Mesothelial cell of epicardium (in vitro differentiated cells): ENCODE measurements around the gene SNX14. TPM values are rescaled to one million over a fixed set of nuclear protein-coding genes. Genes with fewer than 3 reads are reported as not detected.

Experiments used
- DNase-seq, 2 experiments: peaks; one replicate each; pipeline ENCODE4 v3.0.0; 2021; ENCODE audit warnings: low spot score in 2 of 2; ENCODE audit not compliant: unreplicated experiment in 2 of 2
- H3K27ac Mint-ChIP-seq: 2 replicates; pipeline ENCODE4 v1.8.0; 2021; ENCODE audit warnings: mixed read lengths
- H3K27me3 Mint-ChIP-seq: 2 replicates; pipeline ENCODE4 v1.8.0; 2021; ENCODE audit warnings: low read depth, mixed read lengths
- H3K36me3 Mint-ChIP-seq: 2 replicates; pipeline ENCODE4 v1.8.0; 2021; ENCODE audit warnings: mixed read lengths
- H3K4me1 Mint-ChIP-seq: 2 replicates; pipeline ENCODE4 v1.8.0; 2021; ENCODE audit warnings: mixed read lengths
- H3K4me3 Mint-ChIP-seq: 2 replicates; pipeline ENCODE4 v1.8.0; 2021; ENCODE audit warnings: mild to moderate bottlenecking, moderate library complexity, mixed read lengths
- H3K9me3 Mint-ChIP-seq: 2 replicates; pipeline ENCODE4 v1.8.0; 2021; ENCODE audit warnings: mixed read lengths
- total RNA-seq: library from RNA; stranded (reverse); gene quantifications from 3 replicates; pipeline ENCODE4 v1.2.1, GENCODE V29; 2021
- TF ChIP-seq, protein P1 (sequence below): fragments of 200-600 bp; sonication (generic); IDR thresholded peaks from one replicate; pipeline ENCODE4 v1.5.0; 2021; ENCODE audit warnings: antibody characterized with exemption; ENCODE audit not compliant: unreplicated experiment

The SNX14 gene
- total RNA-seq, 1 donor from 2014 or later: 73.3 TPM

GRCh38 chr6:85464260-85464644, 129.4 kb downstream of the SNX14 start:
- Mint-ChIP-seq H3K27me3 (peaks cover 17% of the 10 kb centered on the region), H3K4me1 (no peaks in the 10 kb centered on the region), H3K9me3 (no peaks in the 10 kb centered on the region), H3K27ac (no peak overlapping the region), H3K4me3 (no peak overlapping the region), H3K36me3 (no peaks in the 10 kb centered on the region)
- TF ChIP-seq, protein P1, sequence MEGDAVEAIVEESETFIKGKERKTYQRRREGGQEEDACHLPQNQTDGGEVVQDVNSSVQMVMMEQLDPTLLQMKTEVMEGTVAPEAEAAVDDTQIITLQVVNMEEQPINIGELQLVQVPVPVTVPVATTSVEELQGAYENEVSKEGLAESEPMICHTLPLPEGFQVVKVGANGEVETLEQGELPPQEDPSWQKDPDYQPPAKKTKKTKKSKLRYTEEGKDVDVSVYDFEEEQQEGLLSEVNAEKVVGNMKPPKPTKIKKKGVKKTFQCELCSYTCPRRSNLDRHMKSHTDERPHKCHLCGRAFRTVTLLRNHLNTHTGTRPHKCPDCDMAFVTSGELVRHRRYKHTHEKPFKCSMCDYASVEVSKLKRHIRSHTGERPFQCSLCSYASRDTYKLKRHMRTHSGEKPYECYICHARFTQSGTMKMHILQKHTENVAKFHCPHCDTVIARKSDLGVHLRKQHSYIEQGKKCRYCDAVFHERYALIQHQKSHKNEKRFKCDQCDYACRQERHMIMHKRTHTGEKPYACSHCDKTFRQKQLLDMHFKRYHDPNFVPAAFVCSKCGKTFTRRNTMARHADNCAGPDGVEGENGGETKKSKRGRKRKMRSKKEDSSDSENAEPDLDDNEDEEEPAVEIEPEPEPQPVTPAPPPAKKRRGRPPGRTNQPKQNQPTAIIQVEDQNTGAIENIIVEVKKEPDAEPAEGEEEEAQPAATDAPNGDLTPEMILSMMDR: no peak
- no peak for DNase-seq

DNA sequence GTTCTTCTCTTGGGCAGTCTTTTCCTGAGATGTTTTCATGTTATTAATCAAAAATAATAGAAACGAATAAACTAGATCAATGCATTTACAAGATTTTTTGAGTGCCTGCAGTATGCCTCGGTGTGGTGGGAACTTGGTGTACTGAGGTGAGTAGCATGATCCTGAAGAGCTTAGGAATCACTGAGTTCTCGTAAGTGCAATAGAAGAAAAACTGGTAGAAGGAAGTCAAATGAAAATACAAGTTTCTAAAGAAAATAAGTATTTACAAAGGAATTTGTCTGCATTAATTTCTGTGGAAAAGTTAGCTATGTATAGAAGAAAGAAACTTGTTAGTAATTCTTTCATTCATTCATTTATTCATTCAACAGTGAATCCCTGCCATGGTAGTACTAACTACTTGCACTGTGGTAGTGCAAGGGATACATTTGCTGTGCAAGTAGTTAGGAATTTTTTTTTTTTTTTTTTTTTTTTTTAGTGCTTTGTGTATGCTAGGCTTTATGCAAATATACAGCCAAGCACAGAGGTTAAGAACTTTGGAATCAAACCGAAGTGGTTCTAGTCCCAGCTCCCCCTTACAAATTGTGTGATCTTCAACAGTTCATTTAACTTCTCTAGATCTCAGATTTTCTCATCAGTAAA, 129.9 kb downstream of the SNX14 start:
- no peaks in the 10 kb centered on the region for H3K9me3 Mint-ChIP-seq
- H3K36me3 Mint-ChIP-seq: no peaks in the 10 kb centered on the region
- H3K27me3 Mint-ChIP-seq: peaks cover 17% of the 10 kb centered on the region
- H3K27ac Mint-ChIP-seq: no peak overlapping the region
- TF ChIP-seq, protein P1: no peak
- no peak for DNase-seq
- no peaks in the 10 kb centered on the region for H3K4me1 Mint-ChIP-seq
- no peak overlapping the region for H3K4me3 Mint-ChIP-seq

GRCh38 chr6:85462673-85463072, 131.0 kb downstream of the SNX14 start:
- no peaks in the 10 kb centered on the region for H3K4me1 Mint-ChIP-seq

GRCh38 chr6:85461798-85462170, 131.9 kb downstream of the SNX14 start:
- TF ChIP-seq, protein P1: no peak
- DNase-seq: no peak
- H3K27ac Mint-ChIP-seq: no peak overlapping the region
- H3K27me3 Mint-ChIP-seq: peaks cover 24% of the 10 kb centered on the region
- H3K9me3 Mint-ChIP-seq: no peaks in the 10 kb centered on the region
- H3K36me3 Mint-ChIP-seq: no peaks in the 10 kb centered on the region
- H3K4me1 Mint-ChIP-seq: no peaks in the 10 kb centered on the region
- H3K4me3 Mint-ChIP-seq: no peak overlapping the region

More at GRCh38 chr6:85462673-85463072, 131.0 kb downstream of the SNX14 start:
- Mint-ChIP-seq H3K4me3 (no peak overlapping the region), H3K9me3 (no peaks in the 10 kb centered on the region), H3K27me3 (peaks cover 19% of the 10 kb centered on the region), H3K36me3 (no peaks in the 10 kb centered on the region), H3K27ac (no peak overlapping the region)
- TF ChIP-seq, protein P1: no peak
- DNase-seq: no peak

GRCh38 chr6:85460921-85461797, 132.5 kb downstream of the SNX14 start:
- TF ChIP-seq, protein P1: no peak
- DNase-seq: no peak
- no peak overlapping the region for H3K27ac Mint-ChIP-seq
- peaks cover 29% of the 10 kb centered on the region for H3K27me3 Mint-ChIP-seq
- H3K4me1 Mint-ChIP-seq: no peaks in the 10 kb centered on the region
- no peaks in the 10 kb centered on the region for H3K36me3 Mint-ChIP-seq
- H3K4me3 Mint-ChIP-seq: no peak overlapping the region
- H3K9me3 Mint-ChIP-seq: no peaks in the 10 kb centered on the region
